AG04449 (cell line): ENCODE measurements around the gene GMDS.
A peak's percentile ranks its signal among the peaks of the same experiment; 100 is the strongest.

ENCODE experiments used
- CTCF ChIA-PET: fragments of 350-600 bp; formaldehyde crosslinking; extraction: SDS; loops from one replicate; lab custom pipeline; 2021; ENCODE audit warnings: antibody characterized with exemption; lab: Yijun Ruan, JAX
- POLR2A ChIA-PET: fragments of 400-600, 350-600 bp; formaldehyde crosslinking; extraction: SDS; loops from one replicate; lab custom pipeline; 2020; ENCODE audit warnings: antibody characterized with exemption, inconsistent platforms; lab: Yijun Ruan, JAX
- DNase-seq: peaks from one replicate; pipeline ENCODE4 v3.0.0-alpha.2; 2010; ENCODE audit warnings: low read depth, low spot score
- H3K4me3 ChIP-seq: 2 replicates; pipeline ENCODE4 v1.5.1; 2011; ENCODE audit warnings: low read depth, mild to moderate bottlenecking, control low read depth, low read length
- CTCF ChIP-seq: IDR thresholded peaks from one replicate; pipeline ENCODE4 v1.5.1; 2011; ENCODE audit warnings: mild to moderate bottlenecking, moderate library complexity, low read length, control low read depth, inconsistent platforms; ENCODE audit not compliant: insufficient read depth; ENCODE audit errors: missing control alignments

The GMDS gene

DNA sequence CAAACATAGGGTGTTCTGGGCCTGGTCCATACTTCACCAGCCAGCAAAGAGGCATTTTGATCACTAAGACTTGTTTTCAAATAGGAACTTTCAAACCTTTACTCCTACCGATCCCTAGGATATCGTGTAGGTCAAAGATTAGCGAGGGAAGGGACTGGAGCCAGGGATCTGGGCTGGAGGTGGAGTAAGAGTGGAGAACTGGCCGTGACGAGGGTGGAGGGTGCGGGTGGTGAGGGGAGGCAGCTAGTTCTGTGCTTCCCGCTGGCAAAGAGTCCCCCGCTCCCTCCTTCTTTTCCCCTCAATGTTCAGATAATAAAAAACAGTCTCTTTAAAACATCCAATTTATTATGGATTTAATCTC lies 446.5 kb downstream of the GMDS start:
- POLR2A ChIA-PET, result no interaction called here
- no peak for TF ChIP-seq CTCF
- H3K4me3 ChIP-seq, result no peak overlapping the region
- no peak for DNase-seq
- CTCF ChIA-PET, result no interaction called here

DNA sequence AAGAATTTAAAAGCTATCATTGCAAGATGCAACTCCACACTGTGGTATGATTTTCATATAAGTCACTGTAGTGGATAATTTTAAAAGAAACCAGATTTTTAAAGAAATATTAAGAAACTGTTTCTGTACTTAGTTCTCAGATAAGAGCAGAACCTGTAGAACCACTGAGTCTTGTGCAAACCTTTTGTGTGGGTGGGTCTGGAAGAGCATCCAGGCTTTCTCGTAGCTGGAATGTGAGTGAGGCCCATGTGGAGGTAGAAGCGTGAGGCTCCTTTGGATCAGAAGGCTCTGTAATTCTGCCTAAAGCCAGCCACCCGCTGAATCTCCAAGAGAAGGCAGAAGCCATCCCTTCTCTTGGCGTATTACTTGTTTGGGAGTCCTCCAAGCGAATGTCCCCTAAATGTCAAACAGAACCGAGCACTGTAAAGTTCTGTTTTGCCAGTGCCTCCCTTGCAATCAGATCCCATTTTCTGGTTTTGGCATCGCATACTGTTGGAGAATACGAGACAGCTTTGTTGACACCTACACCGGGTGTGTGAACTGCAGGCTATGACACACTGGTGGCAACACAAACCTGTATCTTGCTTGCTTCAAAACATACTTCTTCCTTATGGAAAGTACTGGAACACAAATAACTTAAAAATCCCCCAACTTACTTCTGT lies 447.0 kb downstream of the GMDS start:
- TF ChIP-seq CTCF, result no peak
- DNase-seq, result no peak
- no peak overlapping the region for H3K4me3 ChIP-seq
- POLR2A ChIA-PET, result interaction anchor here (1.2 kb wide), 1 partner anchor 24 kb away, joined by 4 read pairs; no protein-coding TSS in a partner anchor
- CTCF ChIA-PET, result no interaction called here

GRCh38 chr6:1797801-1798200 lies 447.6 kb downstream of the GMDS start:
- DNase-seq, result no peak

GRCh38 chr6:1796706-1797529 lies 448.5 kb downstream of the GMDS start:
- CTCF ChIA-PET, result interaction anchor here (0.7 to 1.4 kb wide), 4 partner anchors 10 to 185 kb away, joined by 3 to 4 read pairs (median 3); no protein-coding TSS in a partner anchor
- peak; percentile 62 for DNase-seq
- TF ChIP-seq CTCF, result no peak
- POLR2A ChIA-PET, result interaction anchor here (0.6 to 0.7 kb wide), 2 partner anchors 12 to 24 kb away, joined by 3 to 5 read pairs; no protein-coding TSS in a partner anchor
- H3K4me3 ChIP-seq, result no peak overlapping the region

More at GRCh38 chr6:1797801-1798200, 447.6 kb downstream of the GMDS start:
- no peak for TF ChIP-seq CTCF
- no peak overlapping the region for H3K4me3 ChIP-seq
- CTCF ChIA-PET, result interaction anchor here (0.7 kb wide), 1 partner anchor 13 kb away, joined by 3 read pairs; no protein-coding TSS in a partner anchor
- POLR2A ChIA-PET, result interaction anchor here (1.2 kb wide), 1 partner anchor 23 kb away, joined by 4 read pairs; no protein-coding TSS in a partner anchor

DNA sequence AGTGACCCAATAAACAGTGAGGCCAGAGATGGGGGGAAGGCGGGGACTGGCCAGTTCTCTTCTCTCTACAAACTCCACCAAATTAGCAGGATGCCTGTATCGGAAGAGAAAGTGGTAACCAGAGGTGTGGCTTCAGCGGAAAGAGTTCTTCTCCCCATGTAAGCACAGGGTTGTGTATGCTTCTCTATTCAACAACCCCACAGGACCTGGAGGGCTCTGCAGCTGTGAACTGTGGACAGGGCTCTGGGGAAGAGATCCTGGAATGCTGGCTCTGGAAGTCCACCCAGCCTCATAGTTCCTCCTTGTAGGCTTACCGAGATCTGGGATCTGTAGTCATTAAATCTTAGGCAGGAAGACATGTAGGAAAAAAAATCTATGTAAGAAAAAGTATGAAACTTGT lies 449.5 kb downstream of the GMDS start:
- H3K4me3 ChIP-seq, result no peak overlapping the region
- no peak for DNase-seq
- CTCF ChIA-PET, result interaction anchor here (1.1 to 1.4 kb wide), 3 partner anchors 12 to 184 kb away, joined by 3 to 5 read pairs (median 4); no protein-coding TSS in a partner anchor
- no peak for TF ChIP-seq CTCF
- POLR2A ChIA-PET, result no interaction called here

DNA sequence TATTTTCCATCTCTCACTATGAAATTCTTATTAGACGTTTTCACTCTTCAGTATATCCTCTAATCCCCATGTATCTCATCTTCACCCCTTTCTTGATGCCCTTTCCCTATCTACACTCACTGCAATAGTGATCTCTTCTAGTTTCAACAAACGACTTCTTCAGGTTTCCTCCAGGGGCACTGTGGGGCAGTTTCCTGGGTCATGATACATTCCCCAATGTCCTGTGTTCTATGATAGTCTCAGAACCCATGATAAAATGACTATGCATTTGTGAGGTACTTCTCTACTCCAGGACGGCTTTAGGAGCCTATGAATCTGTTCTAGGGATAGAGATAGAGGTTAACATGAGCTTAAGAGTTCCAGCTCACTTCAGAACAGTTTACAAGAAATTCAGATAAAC lies 452.4 kb downstream of the GMDS start:
- no peak overlapping the region for H3K4me3 ChIP-seq
- ChIA-PET CTCF (interaction anchor here (0.9 to 1.4 kb wide), 2 partner anchors 9 to 11 kb away, joined by 3 to 4 read pairs; no protein-coding TSS in a partner anchor), POLR2A (no interaction called here)
- peak; percentile 28 for TF ChIP-seq CTCF
- DNase-seq, result no peak
